Breast epithelium (tissue), 3 donors: ENCODE data around the gene SNRNP25.

Source experiments
- CTCF ChIP-seq, 3 donors: fragments of 450-650 bp; IDR thresholded peaks; one replicate each; pipeline ENCODE4 v1.5.1; 2016 to 2017; ENCODE audit warnings: antibody characterized with exemption in 3 of 3, mild to moderate bottlenecking in 3 of 3, moderate library complexity in 3 of 3
- POLR2A ChIP-seq: fragments of 450-650 bp; IDR thresholded peaks from one replicate; pipeline ENCODE4 v1.6.1; 2016; ENCODE audit warnings: antibody characterized with exemption, mild to moderate bottlenecking, moderate library complexity

GRCh38 chr16:89391-90302 is 36.0 kb downstream of the SNRNP25 start:
- no peak for TF ChIP-seq CTCF (IDR thresholded peaks at IDR 0.05)
- no peak for TF ChIP-seq POLR2A
